ENCODE data around the gene TPCN1.

TPCN1 gene

GRCh38 chr12:113221181-113221996 lies at the start of gene TPCN1:
TPCN1 (plus strand) TSS chr12:113221464; CDS start chr12:113226853, 5,389 bp downstream.
- peak; percentile 99 for DNase-seq

- DNase-seq = no peak
Observed at GRCh38 chr12:113171543-113171942, 49.7 kb upstream of the TPCN1 start.

- no peak for DNase-seq
Observed at GRCh38 chr12:113172185-113172584, 49.1 kb upstream of the TPCN1 start.

GRCh38 chr12:113173081-113173698 lies 48.1 kb upstream of the TPCN1 start:
- DNase-seq = no peak

GRCh38 chr12:113174461-113175384 lies 46.5 kb upstream of the TPCN1 start:
- DNase-seq = peak; percentile 28

- no peak for DNase-seq
Observed at GRCh38 chr12:113179023-113179422, 42.2 kb upstream of the TPCN1 start.

GRCh38 chr12:113180333-113180732 lies 40.9 kb upstream of the TPCN1 start:
- no peak for DNase-seq

- DNase-seq = no peak
Observed at GRCh38 chr12:113181975-113182374, 39.3 kb upstream of the TPCN1 start.

GRCh38 chr12:113183030-113183589 lies 38.2 kb upstream of the TPCN1 start:
- DNase-seq = no peak

GRCh38 chr12:113184098-113184899 lies 37.0 kb upstream of the TPCN1 start:
- no peak for DNase-seq

- peak; percentile 66 for DNase-seq
Observed at GRCh38 chr12:113184900-113185179, 36.4 kb upstream of the TPCN1 start.

GRCh38 chr12:113185180-113186032 lies 35.9 kb upstream of the TPCN1 start, which contains the start of the genes DDX54 and RITA1:
DDX54 (minus strand) TSS chr12:113185478; CDS start chr12:113185451, 27 bp downstream.
RITA1 (plus strand) TSS chr12:113185721; CDS start chr12:113186747, 1,026 bp downstream.
- peak; percentile 59 for DNase-seq

GRCh38 chr12:113186033-113186365 lies 35.3 kb upstream of the TPCN1 start:
- no peak for DNase-seq

- no peak for DNase-seq
Observed at GRCh38 chr12:113186666-113187325, 34.5 kb upstream of the TPCN1 start.

- DNase-seq = no peak
Observed at GRCh38 chr12:113189361-113189760, 31.9 kb upstream of the TPCN1 start.

GRCh38 chr12:113190761-113191160 lies 30.5 kb upstream of the TPCN1 start:
- DNase-seq = no peak

GRCh38 chr12:113191227-113191626 lies 30.0 kb upstream of the TPCN1 start:
- no peak for DNase-seq

GRCh38 chr12:113194971-113195391 lies 26.3 kb upstream of the TPCN1 start:
- DNase-seq = no peak

GRCh38 chr12:113195598-113195997 lies 25.7 kb upstream of the TPCN1 start:
- no peak for DNase-seq

- no peak for DNase-seq
Observed at GRCh38 chr12:113196582-113196981, 24.7 kb upstream of the TPCN1 start.

- peak; percentile 50 for DNase-seq
Observed at GRCh38 chr12:113196990-113197389, 24.3 kb upstream of the TPCN1 start.

All from NCI-H2107 (cell line).